Upper lobe of left lung (tissue), 6 donors: Measurements from ENCODE around the gene MDM2. TPM values are rescaled to one million over a fixed set of nuclear protein-coding genes. Genes with fewer than 3 reads are reported as not detected.

Experiments
- ATAC-seq, 2 donors: fragments of 200-7000 bp; cut with Tn5 transposase; one replicate each; pipeline ENCODE4 v1.9.1; 2022; ENCODE audit warnings: mild to moderate bottlenecking in 2 of 2, moderate library complexity in 2 of 2; ENCODE audit not compliant: low FRiP score in 2 of 2
- DNase-seq, 2 donors: peaks; one replicate each; pipeline ENCODE4 v3.0.0-alpha.2; 2019 to 2020
- H3K27ac ChIP-seq, 4 donors: fragments of 200-600 bp; sonication (generic); one replicate each; pipeline ENCODE4 v1.5.1; 2016 to 2019
- H3K27me3 ChIP-seq, 4 donors: fragments of 200-600 bp; sonication (generic); one replicate each; pipeline ENCODE4 v1.5.1; 2017 to 2019
- H3K36me3 ChIP-seq, 4 donors: fragments of 200-600 bp; sonication (generic); one replicate each; pipeline ENCODE4 v1.5.1; 2016 to 2019
- H3K4me1 ChIP-seq, 4 donors: fragments of 200-600 bp; sonication (generic); one replicate each; pipeline ENCODE4 v1.5.1; 2018 to 2019
- H3K4me3 ChIP-seq, 4 donors: fragments of 200-600 bp; sonication (generic); one replicate each; pipeline ENCODE4 v1.5.1; 2017 to 2019; ENCODE audit warnings: mild to moderate bottlenecking in 2 of 4, moderate library complexity in 1 of 4
- H3K9me3 ChIP-seq, 4 donors: fragments of 200-600 bp; sonication (generic); one replicate each; pipeline ENCODE4 v1.5.1; 2018 to 2019
- CTCF ChIP-seq, 6 experiments: fragments of 450-650 bp in 4 of 6; fragments of 200-600 bp in 2 of 6; sonication (generic) in 2 of 6; IDR thresholded peaks; one replicate each; pipeline ENCODE4 v1.5.1; 2016 to 2019; ENCODE audit warnings: antibody characterized with exemption in 6 of 6
- EP300 ChIP-seq, 4 donors: sonication (generic); formaldehyde crosslinking; IDR thresholded peaks; one replicate each; pipeline ENCODE4 v1.5.1; 2017; ENCODE audit warnings: antibody characterized with exemption in 4 of 4, control low read depth in 2 of 4
- POLR2A ChIP-seq, 4 donors: fragments of 450-650 bp; IDR thresholded peaks; one replicate each; pipeline ENCODE4 v1.5.1; 2016 to 2017; ENCODE audit warnings: antibody characterized with exemption in 4 of 4, mild to moderate bottlenecking in 2 of 4
- POLR2AphosphoS5 ChIP-seq, 2 donors: sonication (generic); formaldehyde crosslinking; IDR thresholded peaks; one replicate each; pipeline ENCODE4 v1.5.1; 2017; ENCODE audit warnings: antibody characterized with exemption in 2 of 2
- WGBS, 2 donors: methylation state at CpG; one replicate each; pipeline ENCODE4 v1.1.5; 2017 to 2018; 5-methylcytosine and 5-hydroxymethylcytosine counted together
- total RNA-seq, 6 donors: library from RNA; depleted of rRNA in 4 of 6; stranded (reverse); fragments of >200 nt in 4 of 6; gene quantifications; one replicate each; pipeline versions ENCODE4 v1.1.0 to v1.2.1, GENCODE V29; 2016 to 2021
- donor health status: DM: no; HTN: no; CAD: no; lungs with moderate emphysema.
- donor health status: DM: no; HTN: yes; CAD: no; lungs with severe emphysema.

Gene MDM2
- total RNA-seq, 6 donors from 2014 or later = 64.6 to 162 (median 108) TPM

- Histone ChIP-seq H3K4me1 (peaks cover 11 to 18% (median 12%) of the 10 kb centered on the region in 4 donors), H3K4me3 (no peak overlapping the region), H3K27me3 (no peaks in the 10 kb centered on the region), H3K36me3 (no peaks in the 10 kb centered on the region), H3K27ac (peak overlapping the region; percentile 49 to 85 (median 70)), H3K9me3 (no peaks in the 10 kb centered on the region)
- ATAC-seq (peak; percentile 15 to 47), DNase-seq (no peak)
- WGBS, 2 donors = 53 to 67% methylated on average over 2 of the region's 2 CpGs
- TF ChIP-seq POLR2AphosphoS5 (IDR thresholded peaks at IDR 0.05) = no peak
- TF ChIP-seq CTCF (IDR thresholded peaks at IDR 0.05) = no peak
- TF ChIP-seq POLR2A (IDR thresholded peaks at IDR 0.05) = peak in 1 of 4 donors; percentile 58
- peak in 1 of 4 donors; percentile 58 for TF ChIP-seq EP300 (IDR thresholded peaks at IDR 0.05)
These were observed 22.6 kb upstream of the MDM2 start for GRCh38 chr12:68785358-68785757.

GRCh38 chr12:68785823-68786222 is 22.2 kb upstream of the MDM2 start:
- Histone ChIP-seq H3K27me3 (no peaks in the 10 kb centered on the region), H3K27ac (peak overlapping the region in 3 of 4 donors; percentile 71 to 85 (median 79)), H3K4me3 (no peak overlapping the region), H3K36me3 (no peaks in the 10 kb centered on the region), H3K9me3 (no peaks in the 10 kb centered on the region), H3K4me1 (peaks cover 11 to 18% (median 12%) of the 10 kb centered on the region in 4 donors)
- WGBS, 2 donors = 90 to 92% methylated on average over 5 of the region's 5 CpGs
- ATAC-seq (no peak), DNase-seq (no peak)
- TF ChIP-seq EP300 (IDR thresholded peaks at IDR 0.05) = no peak
- no peak for TF ChIP-seq POLR2AphosphoS5 (IDR thresholded peaks at IDR 0.05)
- no peak for TF ChIP-seq POLR2A (IDR thresholded peaks at IDR 0.05)
- no peak for TF ChIP-seq CTCF (IDR thresholded peaks at IDR 0.05)

GRCh38 chr12:68786929-68787328 is 21.0 kb upstream of the MDM2 start:
- 77 to 87% methylated on average over 2 of the region's 2 CpGs for WGBS, 2 donors
- no peak for DNase-seq
- no peaks in the 10 kb centered on the region for H3K36me3 ChIP-seq
- no peak overlapping the region for H3K4me3 ChIP-seq
- H3K27ac ChIP-seq = peak overlapping the region; percentile 71 to 85 (median 78)
- no peak for TF ChIP-seq POLR2AphosphoS5 (IDR thresholded peaks at IDR 0.05)
- no peak for TF ChIP-seq POLR2A (IDR thresholded peaks at IDR 0.05)
- no peak for TF ChIP-seq EP300 (IDR thresholded peaks at IDR 0.05)
- no peak for TF ChIP-seq CTCF (IDR thresholded peaks at IDR 0.05)
- H3K4me1 ChIP-seq = peaks cover 11 to 18% (median 12%) of the 10 kb centered on the region in 4 donors
- H3K9me3 ChIP-seq = no peaks in the 10 kb centered on the region
- no peaks in the 10 kb centered on the region for H3K27me3 ChIP-seq
- no peak for ATAC-seq

- H3K4me3 ChIP-seq = no peak overlapping the region
- ATAC-seq (no peak), DNase-seq (no peak)
- H3K27ac ChIP-seq = peak overlapping the region in 3 of 4 donors; percentile 57 to 85 (median 79)
- peaks cover 11 to 18% (median 12%) of the 10 kb centered on the region in 4 donors for H3K4me1 ChIP-seq
- no peaks in the 10 kb centered on the region for H3K27me3 ChIP-seq
- WGBS, 2 donors = 87 to 90% methylated on average over 3 of the region's 3 CpGs
- no peaks in the 10 kb centered on the region for H3K9me3 ChIP-seq
- no peaks in the 10 kb centered on the region for H3K36me3 ChIP-seq
- TF ChIP-seq EP300 (IDR thresholded peaks at IDR 0.05) (no peak), POLR2A (IDR thresholded peaks at IDR 0.05) (no peak), POLR2AphosphoS5 (IDR thresholded peaks at IDR 0.05) (no peak), CTCF (IDR thresholded peaks at IDR 0.05) (no peak)
These were observed 19.3 kb upstream of the MDM2 start for GRCh38 chr12:68788554-68789143.
